Sigmoid colon (tissue), 4 donors: ENCODE data around the gene MSH5.

Experiments
- CTCF ChIP-seq, 4 experiments: fragments of 450-650 bp in 3 of 4; fragments of 200-600 bp in 1 of 4; IDR thresholded peaks; one replicate each; pipeline ENCODE4 v1.5.1; 2016 to 2019; ENCODE audit warnings: antibody characterized with exemption in 4 of 4, mild to moderate bottlenecking in 3 of 4, moderate library complexity in 2 of 4
- POLR2AphosphoS5 ChIP-seq, 4 donors: sonication (generic); formaldehyde crosslinking; IDR thresholded peaks; one replicate each; pipeline ENCODE4 v1.6.1; 2017; ENCODE audit warnings: antibody characterized with exemption in 4 of 4

DNA sequence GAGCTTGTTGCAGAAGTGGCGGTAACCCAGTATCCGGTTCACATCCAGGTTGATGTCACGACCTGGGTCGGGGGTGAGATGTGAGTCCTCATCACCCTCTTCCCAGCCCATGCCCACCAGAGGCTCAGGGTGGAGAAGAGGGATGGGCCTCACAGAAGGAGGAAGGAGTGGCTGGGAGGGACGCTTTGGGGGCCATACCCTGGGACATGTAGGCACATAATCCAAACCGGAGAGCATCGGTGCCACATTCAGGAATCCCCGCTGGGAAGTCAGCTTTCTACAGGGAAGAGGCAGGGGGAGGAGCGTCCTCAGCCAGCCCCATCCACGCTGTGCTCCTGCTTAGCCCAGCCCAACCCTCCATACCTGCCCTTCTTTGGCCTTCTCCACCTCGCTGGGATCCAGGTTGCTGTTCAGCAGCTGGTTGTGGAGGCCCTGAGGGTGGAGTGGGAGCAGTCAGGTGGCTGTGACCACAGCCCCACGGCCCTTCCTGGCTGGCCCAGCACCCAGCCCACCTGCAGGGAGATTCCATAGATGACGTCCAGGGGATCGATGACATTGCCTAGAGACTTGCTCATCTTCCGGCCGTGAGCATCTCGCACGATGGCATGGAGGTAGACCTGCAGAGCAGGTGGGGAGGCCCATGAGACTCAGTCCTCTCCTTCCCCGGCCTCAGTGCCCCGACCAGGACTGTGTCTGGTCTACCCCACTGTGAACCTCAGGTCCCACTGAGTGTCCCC, 40.9 kb downstream of the MSH5 start:
- TF ChIP-seq CTCF (IDR thresholded peaks at IDR 0.05) = no peak
- no peak for TF ChIP-seq POLR2AphosphoS5 (IDR thresholded peaks at IDR 0.05)
